ENCODE data around the gene MRPL52. TPM values are rescaled to one million over a fixed set of nuclear protein-coding genes. Genes with fewer than 3 reads are reported as not detected.

Gene MRPL52
- total RNA-seq, 6 experiments from 2014 or later, result 135 to 195 (median 167) TPM

DNA sequence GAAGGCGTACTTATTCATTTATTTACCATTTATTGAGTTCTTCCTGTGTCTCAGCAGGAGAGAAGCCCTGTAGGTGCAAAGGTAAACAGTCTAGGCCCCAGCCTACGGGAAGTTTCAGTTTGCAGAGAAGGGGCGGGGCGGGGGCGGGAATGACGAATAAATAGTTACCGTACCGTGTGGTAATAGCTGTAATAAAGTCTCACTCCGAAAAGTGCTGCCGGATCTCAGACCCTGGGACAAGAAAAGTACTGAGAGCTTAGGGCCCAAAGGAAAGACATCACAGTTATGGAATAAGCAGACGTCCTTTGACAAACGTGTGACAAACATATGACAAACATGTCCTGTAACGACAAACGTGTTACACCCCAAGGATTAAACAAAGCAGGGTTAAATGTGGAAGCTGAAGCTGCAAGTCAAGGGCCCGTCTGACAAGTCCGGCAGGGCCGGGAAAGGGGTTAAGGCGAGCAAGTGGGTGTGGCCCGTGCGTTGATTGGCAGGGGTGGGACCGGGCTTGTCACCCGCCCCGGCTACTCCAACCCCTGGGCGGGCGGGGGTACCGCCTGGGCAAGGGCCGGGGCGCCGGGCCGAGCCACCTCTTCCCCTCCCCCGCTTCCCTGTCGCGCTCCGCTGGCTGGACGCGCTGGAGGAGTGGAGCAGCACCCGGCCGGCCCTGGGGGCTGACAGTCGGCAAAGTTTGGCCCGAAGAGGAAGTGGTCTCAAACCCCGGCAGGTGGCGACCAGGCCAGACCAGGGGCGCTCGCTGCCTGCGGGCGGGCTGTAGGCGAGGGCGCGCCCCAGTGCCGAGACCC, 41.7 kb downstream of the MRPL52 start, which contains the start of gene LRP10:
Gene LRP10, plus strand, starts transcription at position 517 of the 809 bp plus-strand sequence. CDS start 564 bp downstream, outside the sequence.
- peak; percentile 80 for DNase-seq

DNA sequence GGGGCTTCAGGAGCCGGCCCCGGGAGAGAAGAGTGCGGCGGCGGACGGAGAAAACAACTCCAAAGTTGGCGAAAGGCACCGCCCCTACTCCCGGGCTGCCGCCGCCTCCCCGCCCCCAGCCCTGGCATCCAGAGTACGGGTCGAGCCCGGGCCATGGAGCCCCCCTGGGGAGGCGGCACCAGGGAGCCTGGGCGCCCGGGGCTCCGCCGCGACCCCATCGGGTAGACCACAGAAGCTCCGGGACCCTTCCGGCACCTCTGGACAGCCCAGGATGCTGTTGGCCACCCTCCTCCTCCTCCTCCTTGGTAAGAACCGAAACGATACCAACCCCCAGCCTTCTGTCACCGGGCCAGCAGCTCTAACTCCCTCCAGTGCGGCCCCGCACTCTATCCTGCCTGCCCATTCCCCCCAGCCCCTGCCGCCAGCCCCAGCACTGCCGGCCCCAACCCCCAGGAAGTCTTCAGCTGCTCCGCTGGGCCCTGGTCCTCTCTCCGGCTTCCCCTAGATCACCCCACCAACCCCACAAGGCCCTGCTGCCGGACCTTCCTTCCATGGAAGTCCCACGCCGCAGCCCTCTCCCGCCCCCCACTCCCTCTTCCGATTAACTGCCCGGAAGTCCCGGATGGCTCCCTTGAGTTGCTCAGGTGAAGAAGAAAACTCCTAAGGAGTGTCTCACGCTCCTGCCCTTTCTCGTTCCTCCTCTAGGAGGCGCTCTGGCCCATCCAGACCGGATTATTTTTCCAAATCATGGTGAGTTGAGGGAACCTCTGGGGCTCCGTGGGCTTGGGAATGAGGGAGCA, 42.5 kb downstream of the MRPL52 start:
- TF ChIP-seq, protein P1, sequence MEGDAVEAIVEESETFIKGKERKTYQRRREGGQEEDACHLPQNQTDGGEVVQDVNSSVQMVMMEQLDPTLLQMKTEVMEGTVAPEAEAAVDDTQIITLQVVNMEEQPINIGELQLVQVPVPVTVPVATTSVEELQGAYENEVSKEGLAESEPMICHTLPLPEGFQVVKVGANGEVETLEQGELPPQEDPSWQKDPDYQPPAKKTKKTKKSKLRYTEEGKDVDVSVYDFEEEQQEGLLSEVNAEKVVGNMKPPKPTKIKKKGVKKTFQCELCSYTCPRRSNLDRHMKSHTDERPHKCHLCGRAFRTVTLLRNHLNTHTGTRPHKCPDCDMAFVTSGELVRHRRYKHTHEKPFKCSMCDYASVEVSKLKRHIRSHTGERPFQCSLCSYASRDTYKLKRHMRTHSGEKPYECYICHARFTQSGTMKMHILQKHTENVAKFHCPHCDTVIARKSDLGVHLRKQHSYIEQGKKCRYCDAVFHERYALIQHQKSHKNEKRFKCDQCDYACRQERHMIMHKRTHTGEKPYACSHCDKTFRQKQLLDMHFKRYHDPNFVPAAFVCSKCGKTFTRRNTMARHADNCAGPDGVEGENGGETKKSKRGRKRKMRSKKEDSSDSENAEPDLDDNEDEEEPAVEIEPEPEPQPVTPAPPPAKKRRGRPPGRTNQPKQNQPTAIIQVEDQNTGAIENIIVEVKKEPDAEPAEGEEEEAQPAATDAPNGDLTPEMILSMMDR (IDR thresholded peaks at IDR 0.05), result peak; percentile 95
- Mint-ChIP-seq H3K9me3 (no peaks in the 10 kb centered on the region), H3K27me3 (ENCODE audit: insufficient read depth) (peaks cover 1% of the 10 kb centered on the region; the same call in 1 of the 2 replicates), H3K36me3 (ENCODE audit: low read depth) (peaks cover 17% of the 10 kb centered on the region), H3K4me3 (peak overlapping the region; percentile 91), H3K4me1 (ENCODE audit: low read depth) (peaks cover 30% of the 10 kb centered on the region), H3K27ac (peak overlapping the region; percentile 97)
- DNase-seq, result peak; percentile 76

More for the DNA sequence above, 41.7 kb downstream of the MRPL52 start, which contains the start of gene LRP10:
- TF ChIP-seq, protein P1 (IDR thresholded peaks at IDR 0.05), result no peak
- Mint-ChIP-seq H3K4me1 (ENCODE audit: low read depth) (peaks cover 30% of the 10 kb centered on the region), H3K27me3 (ENCODE audit: insufficient read depth) (peaks cover 1% of the 10 kb centered on the region; the same call in 1 of the 2 replicates), H3K4me3 (peak within 1 kb of the TSS; percentile 91), H3K27ac (peak within 1 kb of the TSS; percentile 97), H3K9me3 (no peaks in the 10 kb centered on the region), H3K36me3 (ENCODE audit: low read depth) (peaks cover 17% of the 10 kb centered on the region)

DNA sequence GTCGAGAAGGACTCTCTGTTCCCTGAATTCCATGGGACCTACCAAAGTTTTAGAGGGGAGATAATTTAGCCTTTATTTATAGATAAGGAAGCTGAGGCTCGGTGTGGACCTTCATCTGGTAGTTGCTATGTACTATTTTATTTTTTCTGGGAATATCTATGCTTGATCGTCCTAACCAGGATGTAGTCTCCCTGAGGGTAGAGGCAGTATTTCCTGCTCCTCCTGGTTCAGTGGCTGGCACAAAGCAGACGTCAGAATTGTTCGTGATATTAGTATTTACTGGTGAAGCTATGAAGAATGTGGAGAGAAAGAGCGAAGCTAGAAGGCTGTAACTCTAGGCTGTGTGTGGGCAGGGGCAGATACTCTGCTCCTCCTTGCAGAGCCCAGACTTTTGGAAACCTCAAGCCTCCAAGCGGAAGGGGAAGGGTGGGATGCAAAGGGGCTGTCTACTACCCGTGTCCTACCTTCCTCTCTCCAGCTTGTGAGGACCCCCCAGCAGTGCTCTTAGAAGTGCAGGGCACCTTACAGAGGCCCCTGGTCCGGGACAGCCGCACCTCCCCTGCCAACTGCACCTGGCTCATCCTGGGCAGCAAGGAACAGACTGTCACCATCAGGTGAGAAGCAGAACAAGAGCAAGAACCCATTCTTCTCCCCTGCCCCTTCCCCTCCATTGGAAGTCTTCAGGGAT, 43.3 kb downstream of the MRPL52 start:
- peak overlapping the region; percentile 91 for H3K4me3 Mint-ChIP-seq
- peaks cover 22% of the 10 kb centered on the region for H3K36me3 Mint-ChIP-seq (ENCODE audit: low read depth)
- peak overlapping the region; percentile 88 for H3K27ac Mint-ChIP-seq
- H3K4me1 Mint-ChIP-seq (ENCODE audit: low read depth), result peaks cover 30% of the 10 kb centered on the region
- H3K9me3 Mint-ChIP-seq, result no peaks in the 10 kb centered on the region
- peaks cover 1% of the 10 kb centered on the region; the same call in 1 of the 2 replicates for H3K27me3 Mint-ChIP-seq (ENCODE audit: insufficient read depth)
- peak; percentile 34 for DNase-seq
- TF ChIP-seq, protein P1 (IDR thresholded peaks at IDR 0.05), result 0 out of 2 replicates have a peak, but pooled peaks have one; percentile 4

DNA sequence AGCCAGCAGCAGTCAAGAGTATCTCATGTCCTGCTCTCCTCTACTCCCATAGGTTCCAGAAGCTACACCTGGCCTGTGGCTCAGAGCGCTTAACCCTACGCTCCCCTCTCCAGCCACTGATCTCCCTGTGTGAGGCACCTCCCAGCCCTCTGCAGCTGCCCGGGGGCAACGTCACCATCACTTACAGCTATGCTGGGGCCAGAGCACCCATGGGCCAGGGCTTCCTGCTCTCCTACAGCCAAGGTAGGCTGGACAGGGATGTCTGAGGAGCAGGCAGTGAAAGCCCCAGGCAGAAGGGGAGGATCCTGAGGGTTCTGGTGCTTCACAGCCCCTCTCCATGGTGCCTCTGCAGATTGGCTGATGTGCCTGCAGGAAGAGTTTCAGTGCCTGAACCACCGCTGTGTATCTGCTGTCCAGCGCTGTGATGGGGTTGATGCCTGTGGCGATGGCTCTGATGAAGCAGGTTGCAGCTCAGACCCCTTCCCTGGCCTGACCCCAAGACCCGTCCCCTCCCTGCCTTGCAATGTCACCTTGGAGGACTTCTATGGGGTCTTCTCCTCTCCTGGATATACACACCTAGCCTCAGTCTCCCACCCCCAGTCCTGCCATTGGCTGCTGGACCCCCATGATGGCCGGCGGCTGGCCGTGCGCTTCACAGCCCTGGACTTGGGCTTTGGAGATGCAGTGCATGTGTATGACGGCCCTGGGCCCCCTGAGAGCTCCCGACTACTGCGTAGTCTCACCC, 45.5 kb downstream of the MRPL52 start:
- TF ChIP-seq, protein P1 (IDR thresholded peaks at IDR 0.05), result no peak
- H3K4me3 Mint-ChIP-seq, result no peak overlapping the region
- peaks cover 1% of the 10 kb centered on the region; the same call in 1 of the 2 replicates for H3K27me3 Mint-ChIP-seq (ENCODE audit: insufficient read depth)
- peaks cover 29% of the 10 kb centered on the region for H3K36me3 Mint-ChIP-seq (ENCODE audit: low read depth)
- no peak for DNase-seq
- H3K4me1 Mint-ChIP-seq (ENCODE audit: low read depth), result peaks cover 30% of the 10 kb centered on the region
- no peak overlapping the region for H3K27ac Mint-ChIP-seq
- H3K9me3 Mint-ChIP-seq, result no peaks in the 10 kb centered on the region

Data from HFFc6 (cell line).